PC-3 (cell line): Measurements from ENCODE around the gene CFAP299. TPM values are rescaled to one million over a fixed set of nuclear protein-coding genes. Genes with fewer than 3 reads are reported as not detected.
"Not testable (repeated sequence)": the region's sequence is repeated elsewhere in the genome, so short reads cannot be mapped to it uniquely, and the experiment has no call there.

ENCODE experiments used
- ATAC-seq: fragments of 200-7000 bp; cut with Tn5 transposase; 2 replicates; pipeline ENCODE4 v1.9.1; 2020; ENCODE audit warnings: mild to moderate bottlenecking, moderate library complexity
- BruUV-seq: library from RNA; stranded (reverse); fragments of 400-500 nt; replicated peaks from 2 replicates; lab custom pipeline; 2021; lab: Mats Ljungman, UMichigan
- CTCF ChIA-PET: fragments of 300-600 bp; sonication (Branson Sonifier 250); formaldehyde crosslinking; loops from one replicate; lab custom pipeline; 2022; ENCODE audit warnings: antibody characterized with exemption; lab: Charles Lee
- POLR2A ChIA-PET: fragments of 300-600 bp; sonication (Branson Sonifier 250); formaldehyde crosslinking; loops from one replicate; lab custom pipeline; 2022; ENCODE audit warnings: antibody characterized with exemption; ENCODE audit not compliant: unreplicated experiment; lab: Charles Lee
- DNase-seq: peaks from one replicate; pipeline ENCODE4 v3.0.0-alpha.2; 2015
- H2AFZ ChIP-seq: fragments of 300-600 bp; sonication (generic); 2 replicates; pipeline ENCODE4 v1.6.0; 2016; ENCODE audit warnings: antibody characterized with exemption, low read length
- H3F3A ChIP-seq: fragments of 300-600 bp; sonication (generic); one replicate; pipeline ENCODE4 v1.6.0; 2017; ENCODE audit warnings: antibody characterized with exemption, low read length, control low read depth, mild to moderate bottlenecking; ENCODE audit not compliant: unreplicated experiment
- H3K27ac ChIP-seq: fragments of 300-600 bp; sonication (generic); 2 replicates; pipeline ENCODE4 v1.5.1; 2016; ENCODE audit warnings: mild to moderate bottlenecking, low read length
- H3K27me3 ChIP-seq: fragments of 300-600 bp; sonication (generic); 2 replicates; pipeline ENCODE4 v1.6.1; 2016; ENCODE audit warnings: low read length, mixed read lengths
- H3K36me3 ChIP-seq: fragments of 300-600 bp; sonication (generic); 2 replicates; pipeline ENCODE4 v1.6.1; 2016; ENCODE audit warnings: low read depth, mixed run types, low read length, mixed read lengths
- H3K4me1 ChIP-seq: fragments of 300-600 bp; sonication (generic); 2 replicates; pipeline ENCODE4 v1.5.1; 2016; ENCODE audit warnings: low read length; ENCODE audit not compliant: insufficient read depth
- H3K4me2 ChIP-seq: fragments of 300-600 bp; sonication (generic); 2 replicates; pipeline ENCODE4 v1.6.0; 2016; ENCODE audit warnings: low read length
- H3K4me3 ChIP-seq: fragments of 300-600 bp; sonication (generic); 2 replicates; pipeline ENCODE4 v1.5.1; 2016; ENCODE audit warnings: mild to moderate bottlenecking, low read length, mixed read lengths
- H3K79me2 ChIP-seq: fragments of 300-600 bp; sonication (generic); 2 replicates; pipeline ENCODE4 v1.6.1; 2017; ENCODE audit warnings: low read length, mixed read lengths
- H3K9ac ChIP-seq: fragments of 300-600 bp; sonication (generic); 2 replicates; pipeline ENCODE4 v1.6.0; 2016; ENCODE audit warnings: mild to moderate bottlenecking, low read length
- H3K9me2 ChIP-seq: fragments of 300-600 bp; sonication (generic); replicated peaks from 2 replicates; pipeline ENCODE4 v1.6.1; 2016; ENCODE audit warnings: mixed run types, low read length, mixed read lengths
- H3K9me3 ChIP-seq: fragments of 300-600 bp; sonication (generic); 2 replicates; pipeline ENCODE4 v1.6.1; 2016; ENCODE audit warnings: low read length, mixed read lengths
- H4K20me1 ChIP-seq: fragments of 300-600 bp; sonication (generic); 2 replicates; pipeline ENCODE4 v1.6.1; 2016; ENCODE audit warnings: low read length, mixed read lengths
- CTCF ChIP-seq: fragments of 300-600 bp; sonication (generic); conservative IDR thresholded peaks from 2 replicates; pipeline ENCODE4 v1.5.1; 2017; ENCODE audit warnings: antibody characterized with exemption, low read depth, mild to moderate bottlenecking, low read length
- EZH2 ChIP-seq: fragments of 300-600 bp; sonication (generic); IDR thresholded peaks from one replicate; pipeline ENCODE4 v1.6.1; 2017; ENCODE audit warnings: antibody characterized with exemption, mild to moderate bottlenecking, low read length; ENCODE audit not compliant: unreplicated experiment
- EZH2phosphoT487 ChIP-seq: fragments of 300-600 bp; sonication (generic); IDR thresholded peaks from 2 replicates; pipeline ENCODE4 v1.6.1; 2018; ENCODE audit warnings: mild to moderate bottlenecking, antibody characterized with exemption, low read length, borderline replicate concordance
- intact Hi-C: fragments of 100-400 bp; cut with micrococcal nuclease; formaldehyde crosslinking; loops from 2 replicates; pipeline ENCODE4 v1.9.0; 2023
- total RNA-seq: library from RNA; depleted of rRNA; stranded (reverse); fragments of >200 nt; gene quantifications from 2 replicates; pipeline ENCODE4 v1.2.3, GENCODE V29; 2014

The CFAP299 gene
- total RNA-seq, 1 experiment from 2014 or later, result not detected

DNA sequence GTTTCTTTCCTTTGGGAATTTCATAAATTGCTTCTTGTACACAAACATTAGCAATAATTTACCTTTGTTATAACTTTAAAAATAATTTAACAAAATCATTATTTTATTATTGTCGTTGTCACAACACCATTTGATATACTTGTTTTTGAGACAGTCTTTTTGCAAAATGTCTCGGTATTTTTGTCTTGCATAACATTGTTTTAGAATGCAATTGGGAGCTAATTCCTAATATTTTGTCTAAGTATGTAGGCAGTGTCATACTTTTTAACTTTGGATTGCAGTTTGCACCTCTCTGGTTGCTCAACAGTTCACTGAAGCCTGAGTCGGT lies 340 bp upstream of the CFAP299 start:
- Histone ChIP-seq H3K36me3 (no peaks in the 10 kb centered on the region), H3K27ac (no peak overlapping the region)

DNA sequence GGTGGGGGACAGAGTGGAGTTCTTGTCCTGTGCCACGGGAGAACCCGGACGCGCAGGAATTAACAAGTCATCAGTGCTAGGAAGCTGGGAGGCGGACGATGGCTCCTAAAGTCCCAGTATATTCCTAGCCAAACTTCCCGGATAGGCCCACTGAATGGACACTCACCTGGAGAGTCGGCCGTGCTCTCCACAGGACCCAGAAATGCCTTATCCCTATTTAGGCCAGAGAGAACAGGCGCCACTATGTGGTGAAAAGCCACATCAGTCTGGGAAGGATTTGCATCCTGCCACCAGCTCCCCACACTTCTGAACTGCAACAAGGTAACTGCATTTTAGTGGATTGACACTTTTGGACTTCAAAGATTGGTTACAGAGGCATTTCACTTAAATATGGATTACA lies 1.1 kb downstream of the CFAP299 start:
- H4K20me1 ChIP-seq, result no peaks in the 10 kb centered on the region
- H3K79me2 ChIP-seq, result no peaks in the 10 kb centered on the region
- POLR2A ChIA-PET, result no interaction called here
- no peaks in the 10 kb centered on the region for H3K36me3 ChIP-seq
- TF ChIP-seq EZH2phosphoT487, result no peak
- peak; percentile 52 for TF ChIP-seq CTCF
- TF ChIP-seq EZH2, result no peak
- ATAC-seq (no peak; the same call in 1 of the 2 replicates), DNase-seq (peak; percentile 49)
- H3K4me2 ChIP-seq, result no peak overlapping the region
- no peak overlapping the region for H3K4me3 ChIP-seq
- H3K4me1 ChIP-seq, result no peaks in the 10 kb centered on the region
- no peak overlapping the region for H3K27ac ChIP-seq
- intact Hi-C loops, result no loop called here
- H2AFZ ChIP-seq, result no peak overlapping the region
- no peaks in the 10 kb centered on the region for H3K9me3 ChIP-seq
- no peaks in the 10 kb centered on the region for H3K9me2 ChIP-seq
- no peak overlapping the region for H3K9ac ChIP-seq
- H3K27me3 ChIP-seq, result no peaks in the 10 kb centered on the region
- BruUV-seq, result no TSS peak
- CTCF ChIA-PET, result interaction anchor here (0.6 kb wide), 1 partner anchor 116 kb away, joined by 3 read pairs; no protein-coding TSS in a partner anchor
- H3F3A ChIP-seq, result no peaks in the 10 kb centered on the region

More for the DNA sequence above, 340 bp upstream of the CFAP299 start:
- H3K9me3 ChIP-seq, result no peaks in the 10 kb centered on the region
- CTCF ChIA-PET, result no interaction called here
- no peaks in the 10 kb centered on the region for H4K20me1 ChIP-seq
- H3K9me2 ChIP-seq, result no peaks in the 10 kb centered on the region
- POLR2A ChIA-PET, result no interaction called here
- no peaks in the 10 kb centered on the region for H3K4me1 ChIP-seq
- H2AFZ ChIP-seq, result no peak overlapping the region
- no peak overlapping the region for H3K4me3 ChIP-seq
- no peak for DNase-seq
- TF ChIP-seq CTCF (no peak), EZH2phosphoT487 (no peak), EZH2 (no peak)
- ATAC-seq, result no peak
- intact Hi-C loops, result no loop called here
- H3F3A ChIP-seq, result no peaks in the 10 kb centered on the region
- H3K27me3 ChIP-seq, result no peaks in the 10 kb centered on the region
- H3K4me2 ChIP-seq, result no peak overlapping the region
- no peak overlapping the region for H3K9ac ChIP-seq
- no peaks in the 10 kb centered on the region for H3K79me2 ChIP-seq
- no TSS peak for BruUV-seq

- no TSS peak for BruUV-seq
- Histone ChIP-seq H3K79me2 (no peaks in the 10 kb centered on the region), H3K9me2 (no peaks in the 10 kb centered on the region), H3K4me2 (no peak overlapping the region), H3K4me1 (no peaks in the 10 kb centered on the region), H4K20me1 (no peaks in the 10 kb centered on the region), H3F3A (no peaks in the 10 kb centered on the region), H3K36me3 (no peaks in the 10 kb centered on the region), H3K27ac (no peak overlapping the region), H3K4me3 (no peak overlapping the region), H3K27me3 (no peaks in the 10 kb centered on the region), H2AFZ (no peak overlapping the region), H3K9me3 (no peaks in the 10 kb centered on the region), H3K9ac (no peak overlapping the region)
- TF ChIP-seq CTCF, result no peak
- TF ChIP-seq EZH2phosphoT487, result no peak
- no peak for TF ChIP-seq EZH2
- ChIA-PET POLR2A (no interaction called here), CTCF (no interaction called here)
- ATAC-seq (no peak), DNase-seq (no peak)
- intact Hi-C loops, result no loop called here
Measured at GRCh38 chr4:80340036-80340435, 4.5 kb downstream of the CFAP299 start.

DNA sequence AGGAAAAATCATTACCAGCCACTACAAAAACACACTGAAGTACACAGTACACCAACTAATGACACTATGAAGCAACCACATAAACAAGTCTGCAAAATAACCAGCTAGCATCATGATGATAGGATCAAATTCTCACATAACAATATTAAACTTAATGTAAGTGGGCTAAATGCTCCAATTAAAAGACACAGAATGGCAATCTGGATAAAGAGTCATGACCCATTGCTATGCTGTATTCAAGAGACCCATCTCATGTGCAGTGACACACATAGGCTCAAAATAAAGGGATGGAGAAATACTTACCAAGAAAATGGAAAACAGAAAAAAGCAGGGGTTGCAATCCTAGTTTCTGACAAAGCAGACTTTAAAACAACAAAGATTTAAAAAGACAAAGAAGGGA lies 7.2 kb downstream of the CFAP299 start:
- H2AFZ ChIP-seq, H3K79me2 ChIP-seq, H3K9ac ChIP-seq, H3K27me3 ChIP-seq, DNase-seq, ATAC-seq, H3K9me2 ChIP-seq, H3K4me3 ChIP-seq, H3K4me1 ChIP-seq, CTCF ChIA-PET, intact Hi-C loops, POLR2A ChIA-PET, H3K27ac ChIP-seq, H3K4me2 ChIP-seq, H4K20me1 ChIP-seq, H3F3A ChIP-seq, H3K9me3 ChIP-seq, H3K36me3 ChIP-seq, BruUV-seq: not testable (repeated sequence)
